Neural progenitor cell (in vitro differentiated cells): Measurements from ENCODE around the gene SPRY1.

ENCODE experiments used
- EZH2phosphoT487 ChIP-seq: fragments of 200-600 bp; sonication (generic); IDR thresholded peaks from 2 replicates; pipeline ENCODE4 v1.6.1; 2017; ENCODE audit warnings: antibody characterized with exemption
- TF ChIP-seq, protein P1 (sequence below): fragments of 200-600 bp; sonication (generic); IDR thresholded peaks from 2 replicates; pipeline ENCODE4 v1.5.1; 2017; ENCODE audit warnings: antibody characterized with exemption, mild to moderate bottlenecking

DNA sequence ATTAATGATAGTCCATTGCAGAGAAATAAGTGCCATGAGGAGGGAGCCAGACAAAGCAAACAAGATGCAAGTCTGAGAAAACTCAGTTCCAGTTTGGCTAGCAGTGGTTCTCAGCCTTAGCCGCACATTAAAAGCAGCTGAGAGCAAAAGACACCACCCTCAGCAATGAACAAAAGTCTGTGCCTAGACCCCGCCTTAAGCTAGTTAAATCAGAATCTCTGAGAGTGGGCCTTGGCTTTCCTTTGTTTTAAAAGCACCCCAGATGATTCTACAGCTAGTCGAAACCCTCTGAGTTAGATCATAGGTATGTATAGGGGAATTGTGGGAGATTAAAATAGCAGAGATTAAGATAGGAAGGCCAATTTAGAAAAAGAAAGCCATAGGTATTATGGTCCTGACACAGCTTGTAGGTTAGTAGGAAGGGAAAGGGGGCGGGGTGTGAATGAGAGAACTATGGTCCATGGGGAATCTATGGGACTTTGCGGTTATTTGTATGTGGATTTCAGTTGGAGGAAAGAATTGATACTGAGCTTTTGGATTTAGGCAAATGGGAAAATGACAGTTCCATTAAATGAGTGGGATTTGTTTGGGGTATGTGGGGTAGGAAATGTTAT lies 12.0 kb downstream of the SPRY1 start:
- no peak for TF ChIP-seq EZH2phosphoT487
- TF ChIP-seq, protein P1, sequence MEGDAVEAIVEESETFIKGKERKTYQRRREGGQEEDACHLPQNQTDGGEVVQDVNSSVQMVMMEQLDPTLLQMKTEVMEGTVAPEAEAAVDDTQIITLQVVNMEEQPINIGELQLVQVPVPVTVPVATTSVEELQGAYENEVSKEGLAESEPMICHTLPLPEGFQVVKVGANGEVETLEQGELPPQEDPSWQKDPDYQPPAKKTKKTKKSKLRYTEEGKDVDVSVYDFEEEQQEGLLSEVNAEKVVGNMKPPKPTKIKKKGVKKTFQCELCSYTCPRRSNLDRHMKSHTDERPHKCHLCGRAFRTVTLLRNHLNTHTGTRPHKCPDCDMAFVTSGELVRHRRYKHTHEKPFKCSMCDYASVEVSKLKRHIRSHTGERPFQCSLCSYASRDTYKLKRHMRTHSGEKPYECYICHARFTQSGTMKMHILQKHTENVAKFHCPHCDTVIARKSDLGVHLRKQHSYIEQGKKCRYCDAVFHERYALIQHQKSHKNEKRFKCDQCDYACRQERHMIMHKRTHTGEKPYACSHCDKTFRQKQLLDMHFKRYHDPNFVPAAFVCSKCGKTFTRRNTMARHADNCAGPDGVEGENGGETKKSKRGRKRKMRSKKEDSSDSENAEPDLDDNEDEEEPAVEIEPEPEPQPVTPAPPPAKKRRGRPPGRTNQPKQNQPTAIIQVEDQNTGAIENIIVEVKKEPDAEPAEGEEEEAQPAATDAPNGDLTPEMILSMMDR, result no peak
